Measurements from ENCODE around the gene FOXN3.

FOXN3 gene

GRCh38 chr14:89249972-89250654, 166.9 kb downstream of the FOXN3 start:
- DNase-seq (ENCODE audit: insufficient read length, low spot score) (no peak), FAIRE-seq (no peak)
- no peak for TF ChIP-seq CTCF (IDR thresholded peaks at IDR 0.05; ENCODE audit: insufficient read depth, missing control alignments)

GRCh38 chr14:89249065-89249695, 167.9 kb downstream of the FOXN3 start:
- DNase-seq (ENCODE audit: insufficient read length, low spot score): no peak
- TF ChIP-seq CTCF (IDR thresholded peaks at IDR 0.05; ENCODE audit: insufficient read depth, missing control alignments): no peak
- no peak for FAIRE-seq

GRCh38 chr14:89248411-89249064, 168.5 kb downstream of the FOXN3 start:
- no peak for DNase-seq (ENCODE audit: insufficient read length, low spot score)
- no peak for TF ChIP-seq CTCF (IDR thresholded peaks at IDR 0.05; ENCODE audit: insufficient read depth, missing control alignments)
- no peak for FAIRE-seq

GRCh38 chr14:89247457-89248122, 169.4 kb downstream of the FOXN3 start:
- no peak for TF ChIP-seq CTCF (IDR thresholded peaks at IDR 0.05; ENCODE audit: insufficient read depth, missing control alignments)
- no peak for DNase-seq (ENCODE audit: insufficient read length, low spot score)
- no peak for FAIRE-seq

- DNase-seq (ENCODE audit: insufficient read length, low spot score) (no peak), FAIRE-seq (no peak)
- no peak for TF ChIP-seq CTCF (IDR thresholded peaks at IDR 0.05; ENCODE audit: insufficient read depth, missing control alignments)
These were observed 170.7 kb downstream of the FOXN3 start for GRCh38 chr14:89246290-89246689.

GRCh38 chr14:89245802-89246201, 171.2 kb downstream of the FOXN3 start:
- TF ChIP-seq CTCF (IDR thresholded peaks at IDR 0.05; ENCODE audit: insufficient read depth, missing control alignments): no peak
- FAIRE-seq (no peak), DNase-seq (ENCODE audit: insufficient read length, low spot score) (no peak)

Measured in D721Med (cell line).